ENCODE results near the gene MARCHF2.
A peak's percentile ranks its signal among the peaks of the same experiment; 100 is the strongest.
"Not testable (repeated sequence)": the region's sequence is repeated elsewhere in the genome, so short reads cannot be mapped to it uniquely, and the experiment has no call there.

The MARCHF2 gene

DNA sequence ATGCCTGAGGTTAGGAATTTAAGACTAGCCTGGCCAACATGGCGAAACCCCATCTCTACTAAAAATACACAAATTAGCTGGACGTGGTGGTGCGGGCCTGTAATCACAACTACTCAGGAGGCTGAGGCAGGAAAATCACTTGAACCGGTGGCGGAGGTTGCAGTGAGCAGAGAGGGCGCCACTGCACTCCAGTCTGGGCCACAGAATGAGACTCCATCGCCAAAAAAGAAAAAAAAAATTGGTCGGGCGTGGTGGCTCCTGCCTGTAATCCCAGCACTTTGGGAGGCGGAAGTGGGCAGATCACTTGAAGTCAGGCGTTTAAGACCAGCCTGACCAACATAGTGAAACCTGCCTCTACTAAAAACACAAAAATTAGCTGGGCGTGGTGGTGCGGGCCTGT lies 2.4 kb upstream of the MARCHF2 start:
- DNase-seq (ENCODE audit: low spot score): not testable (repeated sequence)

DNA sequence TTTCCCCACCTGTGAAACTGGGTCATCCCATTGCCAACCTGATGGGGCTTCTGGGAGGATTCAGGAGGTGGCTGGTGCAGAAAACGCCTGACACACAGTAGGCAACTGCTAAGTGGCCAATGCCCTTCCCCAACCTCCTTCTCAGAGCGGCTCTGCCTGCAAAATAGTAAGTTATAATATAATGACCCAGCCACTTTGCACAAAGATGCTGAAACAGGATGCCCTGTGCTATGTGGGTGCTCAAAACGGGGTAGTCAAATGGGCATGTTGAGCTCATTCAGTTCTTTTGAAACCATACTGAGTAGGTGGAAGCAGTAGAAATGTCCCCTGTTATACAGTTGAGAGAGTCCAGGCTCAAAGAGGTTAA lies 507 bp downstream of the MARCHF2 start:
- DNase-seq (ENCODE audit: low spot score): no peak

GRCh38 chr19:8416796-8417195 lies 3.7 kb downstream of the MARCHF2 start:
- no peak for DNase-seq (ENCODE audit: low spot score)

DNA sequence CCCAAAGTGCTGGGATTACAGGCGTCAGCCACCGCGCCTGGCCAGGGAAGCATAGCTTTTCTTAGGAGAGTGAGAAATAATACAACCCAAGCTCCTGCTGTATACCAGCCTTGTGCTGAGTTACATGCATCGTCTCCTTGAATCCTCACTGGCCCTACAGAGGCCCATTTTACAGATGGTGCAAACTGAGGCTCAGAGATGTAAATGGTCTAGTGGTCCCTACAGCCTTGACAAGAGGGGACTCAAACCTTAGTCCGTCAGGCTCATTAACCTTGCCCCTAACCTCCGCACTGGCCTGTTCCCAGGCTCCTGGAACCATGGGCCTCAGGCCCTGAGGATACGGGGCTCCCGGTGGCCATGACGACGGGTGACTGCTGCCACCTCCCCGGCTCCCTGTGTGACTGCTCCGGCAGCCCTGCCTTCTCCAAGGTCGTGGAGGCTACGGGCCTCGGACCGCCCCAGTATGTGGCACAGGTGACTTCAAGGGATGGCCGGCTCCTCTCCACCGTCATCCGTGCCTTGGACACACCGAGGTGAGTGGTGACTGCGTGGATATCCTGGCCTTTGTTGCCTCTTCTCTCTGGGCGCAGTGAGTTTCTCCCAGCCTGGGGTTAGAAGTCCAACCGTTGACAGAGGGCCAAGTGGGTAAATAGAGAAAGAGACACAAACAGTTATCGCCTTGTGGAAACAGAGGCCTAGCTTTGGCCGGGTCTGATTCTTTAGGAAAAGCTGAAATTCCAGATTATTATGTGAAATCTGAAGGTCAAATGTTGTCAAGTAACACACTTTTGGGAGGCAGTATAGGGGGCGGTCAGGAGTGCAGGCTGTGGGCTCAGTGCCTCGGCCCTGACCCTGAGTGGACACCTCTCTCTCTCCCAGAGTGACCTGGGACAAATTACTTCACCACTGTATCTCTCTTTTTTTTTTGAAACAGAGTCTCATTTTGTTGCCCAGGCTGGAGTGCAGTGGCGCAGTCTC lies 8.7 kb downstream of the MARCHF2 start:
- no peak for DNase-seq (ENCODE audit: low spot score)

DNA sequence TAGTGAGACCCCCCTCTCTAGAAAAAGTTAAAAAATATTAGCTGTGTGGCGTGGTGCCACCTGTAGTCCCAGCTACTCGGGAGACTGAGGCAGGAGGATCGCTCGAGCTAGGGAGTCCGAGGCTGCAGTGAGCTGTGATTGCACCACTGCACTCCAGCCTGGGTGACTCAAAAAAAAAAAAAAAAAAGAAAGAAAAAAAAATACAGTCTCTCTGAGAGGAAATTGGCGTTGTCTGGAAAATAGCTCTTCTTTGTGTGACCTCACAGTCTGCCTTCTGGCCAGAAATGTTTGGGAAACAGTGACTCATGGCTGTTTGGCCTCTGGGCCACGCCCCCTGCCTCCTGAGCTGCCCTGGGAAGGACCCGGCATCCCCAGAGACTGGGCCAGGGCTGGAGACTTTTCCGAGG lies 10.7 kb downstream of the MARCHF2 start:
- DNase-seq (ENCODE audit: low spot score): peak; percentile 95

DNA sequence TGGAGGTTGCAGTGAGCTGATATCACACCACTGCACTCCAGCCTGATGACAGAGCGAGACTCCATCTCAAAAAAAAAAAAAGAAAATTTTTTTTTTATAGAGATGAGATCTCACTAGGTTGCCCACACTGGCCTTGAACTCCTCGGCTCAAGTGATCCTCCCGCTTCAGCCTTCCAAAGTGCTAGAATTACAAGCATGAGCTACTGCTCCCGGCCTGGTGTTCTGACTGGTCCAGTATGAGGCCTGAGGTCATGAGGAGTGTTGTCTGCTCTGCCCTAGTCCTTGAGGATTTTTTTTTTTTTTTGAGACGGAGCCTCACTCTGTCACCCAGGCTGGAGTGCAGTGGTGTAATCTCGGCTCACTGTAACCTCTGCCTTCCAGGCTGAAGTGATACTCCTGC lies 12.2 kb downstream of the MARCHF2 start:
- not testable (repeated sequence) for DNase-seq (ENCODE audit: low spot score)

- DNase-seq (ENCODE audit: low spot score): no peak
These were observed 13.2 kb downstream of the MARCHF2 start for GRCh38 chr19:8426283-8426682.

- DNase-seq (ENCODE audit: low spot score): no peak
These were observed 15.9 kb downstream of the MARCHF2 start for GRCh38 chr19:8429044-8429443.

DNA sequence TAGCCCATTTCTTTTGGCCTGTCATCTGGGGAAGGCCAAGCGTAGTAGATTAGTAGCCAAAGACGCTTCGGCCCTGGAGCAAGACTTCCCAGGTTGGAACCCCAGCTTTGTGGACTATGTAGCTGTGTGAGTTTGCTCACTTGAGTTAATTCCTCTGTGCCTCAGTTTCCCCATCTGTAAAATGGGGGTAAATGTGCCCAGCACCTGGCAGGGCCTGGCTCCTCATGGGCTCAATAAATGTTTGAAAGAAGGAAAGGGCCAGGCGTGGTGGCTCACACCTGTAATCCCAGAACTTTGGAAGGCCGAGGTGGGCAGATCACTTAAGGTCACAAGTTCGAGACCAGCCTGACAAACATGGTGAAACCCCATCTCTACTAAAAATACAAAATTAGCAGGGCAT lies 16.7 kb downstream of the MARCHF2 start:
- no peak for DNase-seq (ENCODE audit: low spot score)

DNA sequence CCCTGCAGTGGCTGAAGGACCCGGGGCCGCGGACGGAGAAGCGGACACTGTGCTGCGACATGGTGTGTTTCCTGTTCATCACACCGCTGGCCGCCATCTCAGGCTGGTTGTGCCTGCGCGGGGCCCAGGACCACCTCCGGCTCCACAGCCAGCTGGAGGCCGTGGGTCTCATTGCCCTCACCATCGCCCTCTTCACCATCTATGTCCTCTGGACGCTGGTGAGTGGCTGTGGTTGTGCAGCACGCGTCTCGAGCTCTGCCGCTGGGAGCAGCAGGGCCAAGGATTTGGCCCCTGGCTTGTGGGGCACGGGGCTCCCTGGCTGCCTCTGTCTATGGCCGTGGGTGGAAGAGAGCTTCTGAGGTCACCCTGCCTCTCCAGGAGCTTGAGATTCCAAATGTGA lies 17.5 kb downstream of the MARCHF2 start:
- DNase-seq (ENCODE audit: low spot score): no peak

GRCh38 chr19:8438236-8438635 lies 25.1 kb downstream of the MARCHF2 start:
- DNase-seq (ENCODE audit: low spot score): no peak

DNA sequence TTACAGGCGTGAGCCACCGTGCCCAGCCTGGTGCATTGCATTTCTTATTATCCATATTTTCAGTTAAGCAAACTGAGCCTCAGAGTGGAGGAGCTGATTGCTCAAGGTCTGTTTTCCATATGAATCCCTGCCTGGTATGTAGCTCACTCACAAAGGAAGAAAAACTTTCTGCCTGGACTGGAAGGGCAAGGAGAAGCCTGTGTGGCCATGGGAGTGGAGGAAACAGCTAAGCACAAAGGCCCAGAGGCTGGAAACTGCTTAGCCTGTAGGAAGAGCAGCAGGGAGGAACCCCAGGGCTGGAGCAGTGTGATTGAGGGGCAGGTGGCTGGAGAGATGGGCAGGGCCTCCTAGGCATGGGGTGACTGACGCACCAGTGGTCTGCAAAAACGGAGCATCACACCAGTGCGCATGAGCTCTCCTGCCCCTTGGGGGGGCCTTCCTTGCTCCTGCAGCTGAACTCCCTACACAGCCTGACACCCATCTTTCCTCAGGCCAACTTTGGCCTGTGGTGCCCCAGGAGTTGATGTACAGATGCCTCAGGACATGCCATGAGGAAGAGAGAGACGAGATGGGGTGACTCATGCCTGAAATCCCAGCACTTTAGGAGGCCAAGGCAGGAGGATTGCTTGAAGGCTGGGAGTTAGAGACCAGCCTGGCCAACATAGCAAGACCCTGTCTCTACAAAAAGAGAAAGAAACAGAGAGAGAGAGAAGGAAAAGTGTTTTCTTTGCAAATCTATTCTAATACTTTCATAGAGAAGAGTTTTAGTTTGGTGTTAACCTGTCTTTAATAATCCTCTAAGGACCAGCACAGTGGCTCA lies 28.8 kb downstream of the MARCHF2 start:
- DNase-seq (ENCODE audit: low spot score): no peak

DNA sequence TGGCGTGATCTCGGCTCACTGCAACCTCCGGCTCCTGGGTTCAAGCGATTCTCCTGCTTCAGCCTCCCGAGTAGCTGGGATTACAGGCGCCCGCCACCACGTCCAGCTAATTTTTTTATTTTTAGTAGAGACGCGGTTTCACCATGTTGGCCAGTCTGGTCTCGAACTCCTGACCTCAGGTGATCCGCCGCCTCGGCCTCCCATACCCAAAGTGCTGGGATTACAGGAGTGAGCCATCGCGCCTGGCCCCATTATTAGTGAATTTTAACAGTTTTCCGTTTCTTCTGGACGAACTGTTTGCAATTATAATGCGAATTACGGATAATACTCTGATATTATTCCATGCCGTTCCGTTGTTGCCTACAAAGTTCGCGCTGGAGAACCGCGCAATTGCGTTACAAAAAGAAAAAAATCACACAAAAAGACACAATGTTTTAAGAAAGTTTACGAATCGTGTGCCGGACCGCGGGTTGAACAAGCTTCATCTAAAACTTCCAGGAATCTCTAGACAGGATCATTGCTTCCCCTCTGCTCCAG lies 31.1 kb downstream of the MARCHF2 start:
- DNase-seq (ENCODE audit: low spot score): not testable (repeated sequence)

- DNase-seq (ENCODE audit: low spot score): peak; percentile 100
These were observed 31.8 kb downstream of the MARCHF2 start, which contains the start of gene HNRNPM for GRCh38 chr19:8444677-8445487. TSS of gene HNRNPM (plus strand) at chr19:8444975. CDS start at chr19:8444999, 24 bp downstream.

DNA sequence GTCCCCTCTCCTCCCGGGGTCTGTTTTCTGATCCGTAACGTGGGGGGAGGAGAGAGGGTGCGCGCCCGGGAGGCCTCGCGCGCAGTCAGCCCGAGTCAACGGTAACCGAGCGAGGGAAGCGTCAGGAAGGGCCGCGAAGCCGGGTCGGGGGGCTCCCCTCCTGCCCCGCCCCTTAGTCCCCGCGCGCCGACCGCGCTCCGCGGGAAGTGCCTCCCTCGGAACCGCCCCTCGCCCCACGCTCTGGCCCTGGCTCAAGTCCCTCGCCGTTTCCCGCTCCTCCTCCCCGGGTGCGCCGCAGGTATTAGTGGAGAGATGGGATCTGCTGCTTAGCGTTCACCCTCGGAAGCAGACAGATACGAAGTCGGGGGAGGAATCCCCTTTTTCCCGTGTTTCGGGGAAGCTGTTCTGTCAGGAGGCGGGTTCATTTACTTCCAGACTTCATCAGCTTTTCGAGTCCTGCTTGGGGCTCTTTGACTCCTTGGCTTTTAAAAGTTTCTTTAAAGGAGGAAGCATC lies 32.4 kb downstream of the MARCHF2 start:
- DNase-seq (ENCODE audit: low spot score): peak; percentile 66

- no peak for DNase-seq (ENCODE audit: low spot score)
These were observed 33.1 kb downstream of the MARCHF2 start for GRCh38 chr19:8446061-8446709.

- DNase-seq (ENCODE audit: low spot score): no peak
These were observed 36.7 kb downstream of the MARCHF2 start for GRCh38 chr19:8449830-8450229.

DNA sequence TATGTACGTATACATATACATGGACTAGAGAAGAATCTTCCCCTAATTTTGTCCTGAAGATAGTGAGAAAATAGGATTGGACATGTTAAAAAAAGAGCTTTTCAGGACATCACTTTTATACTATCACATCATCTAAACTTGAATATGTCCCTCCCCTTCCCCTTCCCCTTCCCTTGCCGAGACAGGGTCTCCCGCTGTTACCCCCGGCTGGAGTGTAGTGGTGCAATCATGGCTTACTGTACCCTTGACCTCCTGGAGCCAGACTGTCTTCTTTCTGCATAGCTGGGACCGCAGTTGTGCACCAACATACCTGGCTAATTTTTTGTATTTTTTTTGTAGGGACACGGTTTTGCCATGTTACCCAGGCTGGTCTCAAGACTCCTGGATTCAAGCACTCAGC lies 38.3 kb downstream of the MARCHF2 start:
- no peak for DNase-seq (ENCODE audit: low spot score)

GRCh38 chr19:8451885-8452284 lies 38.8 kb downstream of the MARCHF2 start:
- peak; percentile 58 for DNase-seq (ENCODE audit: low spot score)

GRCh38 chr19:8452446-8453123 lies 39.5 kb downstream of the MARCHF2 start:
- no peak for DNase-seq (ENCODE audit: low spot score)

Data from GM03348 (cell line).